ENCODE measurements around the gene DCXR. TPM values are rescaled to one million over a fixed set of nuclear protein-coding genes. Genes with fewer than 3 reads are reported as not detected.

Gene DCXR
- total RNA-seq, 1 donor from 2014 or later: 157 TPM

GRCh38 chr17:81998691-81999438, 38.6 kb downstream of the DCXR start:
- no peak for DNase-seq (ENCODE audit: low spot score)

- no peak for DNase-seq (ENCODE audit: low spot score)
Measured at GRCh38 chr17:81998212-81998611, 39.3 kb downstream of the DCXR start.

GRCh38 chr17:81996757-81997441, 40.6 kb downstream of the DCXR start:
- no peak for DNase-seq (ENCODE audit: low spot score)

- no peak for DNase-seq (ENCODE audit: low spot score)
Measured at GRCh38 chr17:81996232-81996756, 41.2 kb downstream of the DCXR start.

GRCh38 chr17:81995463-81996231, 41.9 kb downstream of the DCXR start:
- DNase-seq (ENCODE audit: low spot score): no peak

GRCh38 chr17:81994593-81995462, 42.7 kb downstream of the DCXR start:
- DNase-seq (ENCODE audit: low spot score): no peak

GRCh38 chr17:81993729-81994592, 43.5 kb downstream of the DCXR start:
- DNase-seq (ENCODE audit: low spot score): no peak

- no peak for DNase-seq (ENCODE audit: low spot score)
Measured at GRCh38 chr17:81992306-81993102, 45.0 kb downstream of the DCXR start.

GRCh38 chr17:81991684-81992305, 45.7 kb downstream of the DCXR start:
- no peak for DNase-seq (ENCODE audit: low spot score)

- no peak for DNase-seq (ENCODE audit: low spot score)
Measured at GRCh38 chr17:81990836-81991683, 46.4 kb downstream of the DCXR start.

- DNase-seq (ENCODE audit: low spot score): no peak
Measured at GRCh38 chr17:81987161-81987770, 50.2 kb downstream of the DCXR start.

GRCh38 chr17:81986606-81987005, 50.9 kb downstream of the DCXR start:
- no peak for DNase-seq (ENCODE audit: low spot score)

Other genes starting within 250 kb of the DCXR start
- gene GCGR, start 233.5 kb downstream of the DCXR start, total RNA-seq: 0.26 TPM
- 63.2 TPM for gene MCRIP1, start 204.4 kb downstream of the DCXR start, total RNA-seq
- gene PPP1R27, start 202.6 kb downstream of the DCXR start, total RNA-seq: not detected
- 575 TPM for gene P4HB, start 177.2 kb downstream of the DCXR start, total RNA-seq
- gene ARHGDIA, start 166.4 kb downstream of the DCXR start, total RNA-seq: 521 TPM
- gene ALYREF, start 146.1 kb downstream of the DCXR start, total RNA-seq: 46.2 TPM
- 102 TPM for gene ANAPC11, start 146.0 kb downstream of the DCXR start, total RNA-seq
- not detected for gene NPB, start 135.5 kb downstream of the DCXR start, total RNA-seq
- gene PCYT2, start 126.3 kb downstream of the DCXR start, total RNA-seq: 33.9 TPM
- gene SIRT7, start 119.5 kb downstream of the DCXR start, total RNA-seq: 16.9 TPM
- gene MAFG, start 110.0 kb downstream of the DCXR start, total RNA-seq: 29.7 TPM
- 9.5 TPM for gene PYCR1, start 100.4 kb downstream of the DCXR start, total RNA-seq
- not detected for gene MYADML2, start 90.5 kb downstream of the DCXR start, total RNA-seq
- not detected for gene NOTUM, start 76.5 kb downstream of the DCXR start, total RNA-seq
- gene ASPSCR1, start 60.1 kb downstream of the DCXR start, total RNA-seq: 31.5 TPM
- 47.0 TPM for gene CENPX, start 14.8 kb downstream of the DCXR start, total RNA-seq
- gene LRRC45, start 14.4 kb downstream of the DCXR start, total RNA-seq: 7.0 TPM
- gene RAC3, start 6.0 kb downstream of the DCXR start, total RNA-seq: 15.5 TPM
- gene RFNG, start 14.1 kb upstream of the DCXR start, total RNA-seq: 46.1 TPM
- gene GPS1, start 14.2 kb upstream of the DCXR start, total RNA-seq: 85.8 TPM
- gene DUS1L, start 28.1 kb upstream of the DCXR start, total RNA-seq: 103 TPM
- 1,109 TPM for gene FASN, start 60.5 kb upstream of the DCXR start, total RNA-seq
- gene CCDC57, start 175.1 kb upstream of the DCXR start, total RNA-seq: 24.7 TPM
- 65.0 TPM for gene SLC16A3, start 191.3 kb upstream of the DCXR start, total RNA-seq
- gene CSNK1D, start 236.0 kb upstream of the DCXR start, total RNA-seq: 171 TPM

All from mesenteric fat pad (tissue), 1 donor.